ENCODE data around the gene SERPINA9. TPM values are rescaled to one million over a fixed set of nuclear protein-coding genes. Genes with fewer than 3 reads are reported as not detected.

SERPINA9 gene
- total and polyA plus RNA-seq, 2 of the 8 experiments (the other 6 are each of a cell fraction or from before 2014, with no cell fraction given) = not detected

- TF ChIP-seq, protein P1, sequence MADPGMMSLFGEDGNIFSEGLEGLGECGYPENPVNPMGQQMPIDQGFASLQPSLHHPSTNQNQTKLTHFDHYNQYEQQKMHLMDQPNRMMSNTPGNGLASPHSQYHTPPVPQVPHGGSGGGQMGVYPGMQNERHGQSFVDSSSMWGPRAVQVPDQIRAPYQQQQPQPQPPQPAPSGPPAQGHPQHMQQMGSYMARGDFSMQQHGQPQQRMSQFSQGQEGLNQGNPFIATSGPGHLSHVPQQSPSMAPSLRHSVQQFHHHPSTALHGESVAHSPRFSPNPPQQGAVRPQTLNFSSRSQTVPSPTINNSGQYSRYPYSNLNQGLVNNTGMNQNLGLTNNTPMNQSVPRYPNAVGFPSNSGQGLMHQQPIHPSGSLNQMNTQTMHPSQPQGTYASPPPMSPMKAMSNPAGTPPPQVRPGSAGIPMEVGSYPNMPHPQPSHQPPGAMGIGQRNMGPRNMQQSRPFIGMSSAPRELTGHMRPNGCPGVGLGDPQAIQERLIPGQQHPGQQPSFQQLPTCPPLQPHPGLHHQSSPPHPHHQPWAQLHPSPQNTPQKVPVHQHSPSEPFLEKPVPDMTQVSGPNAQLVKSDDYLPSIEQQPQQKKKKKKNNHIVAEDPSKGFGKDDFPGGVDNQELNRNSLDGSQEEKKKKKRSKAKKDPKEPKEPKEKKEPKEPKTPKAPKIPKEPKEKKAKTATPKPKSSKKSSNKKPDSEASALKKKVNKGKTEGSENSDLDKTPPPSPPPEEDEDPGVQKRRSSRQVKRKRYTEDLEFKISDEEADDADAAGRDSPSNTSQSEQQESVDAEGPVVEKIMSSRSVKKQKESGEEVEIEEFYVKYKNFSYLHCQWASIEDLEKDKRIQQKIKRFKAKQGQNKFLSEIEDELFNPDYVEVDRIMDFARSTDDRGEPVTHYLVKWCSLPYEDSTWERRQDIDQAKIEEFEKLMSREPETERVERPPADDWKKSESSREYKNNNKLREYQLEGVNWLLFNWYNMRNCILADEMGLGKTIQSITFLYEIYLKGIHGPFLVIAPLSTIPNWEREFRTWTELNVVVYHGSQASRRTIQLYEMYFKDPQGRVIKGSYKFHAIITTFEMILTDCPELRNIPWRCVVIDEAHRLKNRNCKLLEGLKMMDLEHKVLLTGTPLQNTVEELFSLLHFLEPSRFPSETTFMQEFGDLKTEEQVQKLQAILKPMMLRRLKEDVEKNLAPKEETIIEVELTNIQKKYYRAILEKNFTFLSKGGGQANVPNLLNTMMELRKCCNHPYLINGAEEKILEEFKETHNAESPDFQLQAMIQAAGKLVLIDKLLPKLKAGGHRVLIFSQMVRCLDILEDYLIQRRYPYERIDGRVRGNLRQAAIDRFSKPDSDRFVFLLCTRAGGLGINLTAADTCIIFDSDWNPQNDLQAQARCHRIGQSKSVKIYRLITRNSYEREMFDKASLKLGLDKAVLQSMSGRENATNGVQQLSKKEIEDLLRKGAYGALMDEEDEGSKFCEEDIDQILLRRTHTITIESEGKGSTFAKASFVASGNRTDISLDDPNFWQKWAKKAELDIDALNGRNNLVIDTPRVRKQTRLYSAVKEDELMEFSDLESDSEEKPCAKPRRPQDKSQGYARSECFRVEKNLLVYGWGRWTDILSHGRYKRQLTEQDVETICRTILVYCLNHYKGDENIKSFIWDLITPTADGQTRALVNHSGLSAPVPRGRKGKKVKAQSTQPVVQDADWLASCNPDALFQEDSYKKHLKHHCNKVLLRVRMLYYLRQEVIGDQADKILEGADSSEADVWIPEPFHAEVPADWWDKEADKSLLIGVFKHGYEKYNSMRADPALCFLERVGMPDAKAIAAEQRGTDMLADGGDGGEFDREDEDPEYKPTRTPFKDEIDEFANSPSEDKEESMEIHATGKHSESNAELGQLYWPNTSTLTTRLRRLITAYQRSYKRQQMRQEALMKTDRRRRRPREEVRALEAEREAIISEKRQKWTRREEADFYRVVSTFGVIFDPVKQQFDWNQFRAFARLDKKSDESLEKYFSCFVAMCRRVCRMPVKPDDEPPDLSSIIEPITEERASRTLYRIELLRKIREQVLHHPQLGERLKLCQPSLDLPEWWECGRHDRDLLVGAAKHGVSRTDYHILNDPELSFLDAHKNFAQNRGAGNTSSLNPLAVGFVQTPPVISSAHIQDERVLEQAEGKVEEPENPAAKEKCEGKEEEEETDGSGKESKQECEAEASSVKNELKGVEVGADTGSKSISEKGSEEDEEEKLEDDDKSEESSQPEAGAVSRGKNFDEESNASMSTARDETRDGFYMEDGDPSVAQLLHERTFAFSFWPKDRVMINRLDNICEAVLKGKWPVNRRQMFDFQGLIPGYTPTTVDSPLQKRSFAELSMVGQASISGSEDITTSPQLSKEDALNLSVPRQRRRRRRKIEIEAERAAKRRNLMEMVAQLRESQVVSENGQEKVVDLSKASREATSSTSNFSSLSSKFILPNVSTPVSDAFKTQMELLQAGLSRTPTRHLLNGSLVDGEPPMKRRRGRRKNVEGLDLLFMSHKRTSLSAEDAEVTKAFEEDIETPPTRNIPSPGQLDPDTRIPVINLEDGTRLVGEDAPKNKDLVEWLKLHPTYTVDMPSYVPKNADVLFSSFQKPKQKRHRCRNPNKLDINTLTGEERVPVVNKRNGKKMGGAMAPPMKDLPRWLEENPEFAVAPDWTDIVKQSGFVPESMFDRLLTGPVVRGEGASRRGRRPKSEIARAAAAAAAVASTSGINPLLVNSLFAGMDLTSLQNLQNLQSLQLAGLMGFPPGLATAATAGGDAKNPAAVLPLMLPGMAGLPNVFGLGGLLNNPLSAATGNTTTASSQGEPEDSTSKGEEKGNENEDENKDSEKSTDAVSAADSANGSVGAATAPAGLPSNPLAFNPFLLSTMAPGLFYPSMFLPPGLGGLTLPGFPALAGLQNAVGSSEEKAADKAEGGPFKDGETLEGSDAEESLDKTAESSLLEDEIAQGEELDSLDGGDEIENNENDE (IDR thresholded peaks at IDR 0.05; ENCODE audit: insufficient replicate concordance, low read length) = no peak
- TF ChIP-seq SIN3A (conservative IDR thresholded peaks at IDR 0.05 in 1 of 2, IDR thresholded peaks at IDR 0.05 in 1 of 2; ENCODE audit: low read depth in 1 of 2, low read length in 2 of 2) (no peak), POU5F1 (IDR thresholded peaks at IDR 0.05; ENCODE audit: low read depth, low read length) (no peak), POLR2AphosphoS5 (IDR thresholded peaks at IDR 0.05; ENCODE audit: low read depth, low read length) (no peak), MAX (IDR thresholded peaks at IDR 0.05) (no peak)
These were observed 14.3 kb downstream of the SERPINA9 start (continued) for GRCh38 chr14:94461526-94462218.

Data from H1 (cell line).